ENCODE measurements around the gene CKM.

Gene CKM

GRCh38 chr19:45355402-45355801 lies 32.7 kb upstream of the CKM start:
- DNase-seq (ENCODE audit: low read depth in 1 of 2, low spot score in 1 of 2) = no peak
- Histone ChIP-seq H3K27me3 (ENCODE audit: insufficient read depth, poor library complexity, severe bottlenecking) (no peaks in the 10 kb centered on the region), H3K27ac (replicated peaks) (no peak overlapping the region), H3K4me3 (replicated peaks; ENCODE audit: insufficient read depth, low read length) (no peak overlapping the region)
- no peak for TF ChIP-seq POLR2AphosphoS5 (IDR thresholded peaks at IDR 0.05; ENCODE audit: low read depth)
- no peak for TF ChIP-seq CTCF (IDR thresholded peaks at IDR 0.05; ENCODE audit: insufficient read depth, low read length)
- TF ChIP-seq SPI1 (IDR thresholded peaks at IDR 0.05; ENCODE audit: borderline replicate concordance, low read depth) = no peak
- no peak for TF ChIP-seq REST (IDR thresholded peaks at IDR 0.05; ENCODE audit: insufficient replicate concordance, low read depth)
- TF ChIP-seq GABPA (IDR thresholded peaks at IDR 0.05; ENCODE audit: low read depth) = no peak

- no peak overlapping the region for H3K27ac ChIP-seq (replicated peaks)
Observed at GRCh38 chr19:45354241-45354842, 31.7 kb upstream of the CKM start.

More at GRCh38 chr19:45354241-45354842, 31.7 kb upstream of the CKM start:
- Histone ChIP-seq H3K27me3 (ENCODE audit: insufficient read depth, poor library complexity, severe bottlenecking) (no peaks in the 10 kb centered on the region), H3K4me3 (replicated peaks; ENCODE audit: insufficient read depth, low read length) (no peak overlapping the region)
- DNase-seq (ENCODE audit: low read depth in 1 of 2, low spot score in 1 of 2) = no peak
- TF ChIP-seq POLR2AphosphoS5 (IDR thresholded peaks at IDR 0.05; ENCODE audit: low read depth) = no peak
- no peak for TF ChIP-seq CTCF (IDR thresholded peaks at IDR 0.05; ENCODE audit: insufficient read depth, low read length)
- no peak for TF ChIP-seq GABPA (IDR thresholded peaks at IDR 0.05; ENCODE audit: low read depth)
- TF ChIP-seq SPI1 (IDR thresholded peaks at IDR 0.05; ENCODE audit: borderline replicate concordance, low read depth) = no peak
- no peak for TF ChIP-seq REST (IDR thresholded peaks at IDR 0.05; ENCODE audit: insufficient replicate concordance, low read depth)
